Natural killer cell (primary cell): ENCODE data around the gene EHMT1. TPM values are rescaled to one million over a fixed set of nuclear protein-coding genes. Genes with fewer than 3 reads are reported as not detected.

ENCODE experiments used
- ATAC-seq, 3 donors: fragments of 150-1000 bp in 2 of 3; fragments of 200-7000 bp in 1 of 3; cut with Tn5 transposase; 1 replicate in 1 of 3; 2 replicates in 2 of 3; pipeline ENCODE4 v1.10.0; 2021; ENCODE audit warnings: mild to moderate bottlenecking in 2 of 3, moderate library complexity in 2 of 3
- DNase-seq, 2 donors: peaks; one replicate each; pipeline versions ENCODE4 v3.0.0 to v3.0.0-alpha.2; 2013 to 2021; ENCODE audit warnings: mixed read lengths in 1 of 2
- H3K27ac ChIP-seq: one replicate; pipeline ENCODE4 v1.5.1; 2013; ENCODE audit warnings: mild to moderate bottlenecking, low read length
- H3K27me3 ChIP-seq: one replicate; pipeline ENCODE4 v1.6.1; 2013; ENCODE audit warnings: low read length; ENCODE audit not compliant: control insufficient read depth, insufficient read depth
- H3K36me3 ChIP-seq: one replicate; pipeline ENCODE4 v1.6.1; 2013; ENCODE audit warnings: low read length; ENCODE audit not compliant: control insufficient read depth, insufficient read depth
- H3K4me1 ChIP-seq: one replicate; pipeline ENCODE4 v1.6.1; 2013; ENCODE audit warnings: low read length; ENCODE audit not compliant: control insufficient read depth, insufficient read depth
- H3K4me3 ChIP-seq: one replicate; pipeline ENCODE4 v1.5.1; 2013; ENCODE audit warnings: low read length
- H3K9me3 ChIP-seq: one replicate; pipeline ENCODE4 v1.6.1; 2013; ENCODE audit warnings: low read length; ENCODE audit not compliant: control insufficient read depth, insufficient read depth
- H3K27ac Mint-ChIP-seq, 2 donors: one replicate each; pipeline ENCODE4 v1.8.0; 2022; ENCODE audit warnings: mild to moderate bottlenecking in 2 of 2, mixed read lengths in 2 of 2, moderate library complexity in 1 of 2
- H3K27me3 Mint-ChIP-seq, 2 donors: one replicate each; pipeline ENCODE4 v1.8.0; 2022; ENCODE audit warnings: low read depth in 2 of 2, mixed read lengths in 2 of 2
- H3K36me3 Mint-ChIP-seq: one replicate; pipeline ENCODE4 v1.8.0; 2022; ENCODE audit warnings: mixed read lengths
- H3K4me1 Mint-ChIP-seq, 2 donors: one replicate each; pipeline ENCODE4 v1.8.0; 2022; ENCODE audit warnings: mixed read lengths in 2 of 2
- H3K4me3 Mint-ChIP-seq: one replicate; pipeline ENCODE4 v1.8.0; 2022; ENCODE audit warnings: mild to moderate bottlenecking, moderate library complexity, mixed read lengths
- H3K9me3 Mint-ChIP-seq, 2 donors: one replicate each; pipeline ENCODE4 v1.8.0; 2022; ENCODE audit warnings: mixed read lengths in 2 of 2
- CTCF ChIP-seq: fragments of 200-600 bp; IDR thresholded peaks from one replicate; pipeline ENCODE4 v1.8.0; 2022; ENCODE audit warnings: antibody characterized with exemption
- WGBS: methylation state at CpG from one replicate; pipeline ENCODE4 v1.1.7; 2013; ENCODE audit warnings: missing lambda C conversion rate; ENCODE audit not compliant: insufficient coverage; 5-methylcytosine and 5-hydroxymethylcytosine counted together
- intact Hi-C: fragments of 100-400 bp; cut with micrococcal nuclease; formaldehyde crosslinking; loops from one replicate; pipeline ENCODE4 v1.14.2; 2022
- total RNA-seq, 4 donors: library from RNA; stranded (reverse); fragments of 120-200 nt in 1 of 4; gene quantifications; one replicate each; pipeline versions ENCODE4 v1.2.3 to v1.2.4, GENCODE V29; 2013 to 2022

The EHMT1 gene
- total RNA-seq, 3 donors from 2014 or later (not counting 1 experiment from before 2014, with no cell fraction given), result 173 to 200 (median 176) TPM

GRCh38 chr9:137726764-137727163 lies 108.0 kb downstream of the EHMT1 start:
- Histone ChIP-seq H3K9me3 (peaks cover 26% of the 10 kb centered on the region), H3K4me3 (no peak overlapping the region), H3K36me3 (peaks cover 26% of the 10 kb centered on the region), H3K27me3 (no peaks in the 10 kb centered on the region), H3K27ac (no peak overlapping the region), H3K4me1 (peaks cover 45% of the 10 kb centered on the region)
- peaks cover 64 to 71% of the 10 kb centered on the region in 2 donors for H3K4me1 Mint-ChIP-seq
- no peaks in the 10 kb centered on the region for H3K27me3 Mint-ChIP-seq
- 93% methylated on average over 2 of the region's 2 CpGs for WGBS
- H3K36me3 Mint-ChIP-seq, result peaks cover 28% of the 10 kb centered on the region
- no peak for TF ChIP-seq CTCF
- H3K4me3 Mint-ChIP-seq, result no peak overlapping the region
- intact Hi-C loops, result no loop called here
- H3K9me3 Mint-ChIP-seq, result peaks cover 3 to 6% of the 10 kb centered on the region in 2 donors
- DNase-seq (no peak), ATAC-seq (no peak)
- peak overlapping the region; percentile 14 to 47 for H3K27ac Mint-ChIP-seq

GRCh38 chr9:137727716-137728115 lies 108.9 kb downstream of the EHMT1 start:
- H3K27ac Mint-ChIP-seq, result peak overlapping the region in 1 of 2 donors; percentile 33
- TF ChIP-seq CTCF, result no peak
- H3K4me3 ChIP-seq, result no peak overlapping the region
- no peak for DNase-seq
- no peak for ATAC-seq
- peaks cover 34% of the 10 kb centered on the region for H3K36me3 ChIP-seq
- H3K4me1 ChIP-seq, result peaks cover 39% of the 10 kb centered on the region
- H3K27ac ChIP-seq, result no peak overlapping the region
- H3K27me3 ChIP-seq, result no peaks in the 10 kb centered on the region
- H3K36me3 Mint-ChIP-seq, result peaks cover 29% of the 10 kb centered on the region
- H3K27me3 Mint-ChIP-seq, result no peaks in the 10 kb centered on the region
- peaks cover 3 to 6% of the 10 kb centered on the region in 2 donors for H3K9me3 Mint-ChIP-seq
- peaks cover 56 to 61% of the 10 kb centered on the region in 2 donors for H3K4me1 Mint-ChIP-seq
- intact Hi-C loops, result no loop called here
- no peak overlapping the region for H3K4me3 Mint-ChIP-seq
- peaks cover 20% of the 10 kb centered on the region for H3K9me3 ChIP-seq

GRCh38 chr9:137728444-137729311 lies 109.9 kb downstream of the EHMT1 start:
- H3K4me1 Mint-ChIP-seq, result peaks cover 50 to 57% of the 10 kb centered on the region in 2 donors

More at GRCh38 chr9:137728444-137729311, 109.9 kb downstream of the EHMT1 start:
- Histone ChIP-seq H3K9me3 (peaks cover 17% of the 10 kb centered on the region), H3K27me3 (no peaks in the 10 kb centered on the region), H3K36me3 (peaks cover 43% of the 10 kb centered on the region), H3K4me3 (no peak overlapping the region), H3K27ac (no peak overlapping the region), H3K4me1 (peaks cover 30% of the 10 kb centered on the region)
- WGBS, result 96% methylated on average over 20 of the region's 20 CpGs
- Mint-ChIP-seq H3K27ac (peak overlapping the region; percentile 23 to 33), H3K9me3 (peaks cover 3 to 7% of the 10 kb centered on the region in 2 donors), H3K27me3 (no peaks in the 10 kb centered on the region), H3K36me3 (peaks cover 39% of the 10 kb centered on the region), H3K4me3 (no peak overlapping the region)
- intact Hi-C loops, result no loop called here
- ATAC-seq (no peak), DNase-seq (no peak)
- no peak for TF ChIP-seq CTCF
